Cerebellar nuclear complex (tissue), 1 donor: Measurements from ENCODE around the gene DGUOK.

Source experiments
- DNase-seq, 2 experiments: peaks; one replicate each; lab custom pipeline; 2025; lab: John Stamatoyannopoulos, UW

Gene DGUOK

GRCh38 chr2:73998451-73998850 lies 71.8 kb downstream of the DGUOK start:
- no peak for DNase-seq

DNA sequence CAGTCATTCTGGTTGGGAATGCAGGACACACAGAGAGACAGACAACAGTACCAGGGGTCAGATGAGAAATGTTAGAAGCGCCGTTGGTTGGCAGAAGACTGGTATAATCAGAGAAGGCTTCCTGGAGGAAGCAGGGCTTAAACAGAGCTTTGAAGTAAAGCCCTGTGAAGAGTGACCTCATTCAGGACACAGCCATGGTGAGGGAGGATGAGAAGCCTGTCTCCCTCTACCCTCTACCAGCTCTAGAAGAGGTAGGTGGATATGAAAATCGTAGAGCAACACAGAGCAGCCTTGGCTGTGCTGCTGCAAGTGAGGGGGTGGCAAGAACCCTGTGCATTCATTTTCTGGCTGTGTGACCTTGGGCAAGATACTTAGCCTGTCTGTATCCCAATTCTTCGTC lies 72.3 kb downstream of the DGUOK start:
- DNase-seq, result no peak

- no peak for DNase-seq
These were observed 73.4 kb downstream of the DGUOK start for GRCh38 chr2:73999881-74000597.

- DNase-seq, result no peak
These were observed 74.0 kb downstream of the DGUOK start for GRCh38 chr2:74000666-74001065.

DNA sequence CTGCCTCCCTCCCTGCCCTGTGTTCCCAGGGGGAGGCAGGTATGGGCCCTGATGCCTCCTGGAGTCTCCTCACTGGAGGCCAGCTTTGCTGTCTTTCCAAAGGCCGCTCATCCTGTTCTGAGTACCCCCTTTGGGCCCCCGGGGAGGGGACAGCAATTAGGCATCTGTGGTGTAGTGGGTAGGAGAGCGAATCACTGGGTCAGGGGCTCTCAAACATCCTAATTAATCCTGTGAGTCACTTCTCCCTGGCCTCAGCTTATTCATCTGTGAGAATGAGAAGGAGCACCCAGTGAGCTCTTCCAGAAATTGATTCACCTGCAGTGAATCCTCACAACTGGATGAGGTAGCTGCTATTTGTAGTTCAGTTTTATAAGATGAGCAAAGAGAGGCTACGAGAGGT lies 74.4 kb downstream of the DGUOK start:
- no peak for DNase-seq

DNA sequence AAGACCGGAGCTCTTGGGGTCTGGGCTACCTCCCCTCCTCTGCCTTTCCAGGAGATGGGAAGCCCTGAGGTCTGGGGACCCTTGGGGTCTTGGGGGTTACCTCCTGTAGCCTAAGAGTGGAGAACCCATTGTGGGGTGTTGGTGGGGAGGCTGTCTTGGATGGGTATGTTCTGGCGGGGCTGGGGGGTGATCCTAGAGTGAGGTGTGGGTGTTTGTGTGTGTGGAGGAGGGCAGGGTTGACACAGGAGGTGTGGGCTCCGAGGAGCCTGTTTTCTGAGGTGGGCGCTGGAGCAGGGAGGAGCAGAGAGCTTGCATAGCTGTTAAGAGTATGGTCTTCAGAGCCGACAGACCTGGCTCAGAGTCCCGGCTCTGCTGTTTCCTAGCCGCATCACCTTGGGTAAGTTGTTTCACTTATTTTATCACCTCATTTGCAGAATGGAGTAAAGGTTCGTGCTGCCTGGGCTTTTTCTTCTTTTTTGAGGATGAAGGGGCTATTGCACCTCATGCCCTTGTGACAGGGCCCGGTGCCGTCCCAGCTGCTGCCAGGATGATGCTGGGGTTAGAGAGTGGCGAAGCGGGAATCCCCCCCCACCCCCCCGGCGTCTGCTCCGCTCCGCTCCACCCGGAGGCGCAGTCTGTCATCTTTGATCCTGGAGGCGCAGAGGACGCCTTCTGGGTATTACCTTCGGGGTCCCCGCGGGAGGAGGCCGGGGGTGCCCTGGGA lies 75.3 kb downstream of the DGUOK start:
- no peak for DNase-seq

GRCh38 chr2:74002505-74003421 lies 76.1 kb downstream of the DGUOK start:
- DNase-seq, result peak in 1 of 2 experiments; percentile 20

DNA sequence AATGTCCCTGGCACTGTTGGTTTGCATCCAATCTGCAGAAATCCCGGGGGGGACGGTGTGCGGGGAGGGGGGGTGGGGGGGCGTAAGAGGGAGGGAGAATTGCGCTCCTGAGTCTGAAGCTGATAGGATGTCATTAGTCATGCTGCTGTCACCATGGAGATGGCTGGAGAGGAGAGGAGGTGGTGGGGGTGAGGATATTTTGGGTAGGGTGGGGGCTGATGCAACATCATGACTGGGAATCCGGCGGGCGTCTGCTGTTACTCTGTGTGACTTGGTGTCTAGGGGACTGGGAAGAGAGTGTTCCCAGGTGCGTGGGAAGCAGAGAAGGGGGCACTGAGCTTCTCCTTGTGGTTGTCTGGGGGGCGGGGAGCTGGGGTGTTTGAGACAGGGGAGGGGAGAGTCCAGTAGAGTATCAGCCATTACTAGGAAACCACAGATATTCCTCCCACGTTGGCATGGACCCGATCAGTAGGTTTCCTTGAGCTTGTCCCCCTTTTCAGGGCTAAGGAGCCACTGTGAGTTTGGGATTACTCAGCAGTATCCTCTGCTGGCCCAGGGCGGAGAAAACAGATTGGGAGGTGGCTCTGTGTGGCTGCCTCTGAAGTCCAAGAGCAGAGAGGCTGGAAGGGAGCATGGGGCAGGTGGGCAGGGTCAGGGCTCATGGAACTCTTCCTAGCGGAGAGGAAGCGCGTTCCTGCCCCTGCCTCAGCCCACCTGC lies 77.0 kb downstream of the DGUOK start:
- peak in 1 of 2 experiments; percentile 5 for DNase-seq

DNA sequence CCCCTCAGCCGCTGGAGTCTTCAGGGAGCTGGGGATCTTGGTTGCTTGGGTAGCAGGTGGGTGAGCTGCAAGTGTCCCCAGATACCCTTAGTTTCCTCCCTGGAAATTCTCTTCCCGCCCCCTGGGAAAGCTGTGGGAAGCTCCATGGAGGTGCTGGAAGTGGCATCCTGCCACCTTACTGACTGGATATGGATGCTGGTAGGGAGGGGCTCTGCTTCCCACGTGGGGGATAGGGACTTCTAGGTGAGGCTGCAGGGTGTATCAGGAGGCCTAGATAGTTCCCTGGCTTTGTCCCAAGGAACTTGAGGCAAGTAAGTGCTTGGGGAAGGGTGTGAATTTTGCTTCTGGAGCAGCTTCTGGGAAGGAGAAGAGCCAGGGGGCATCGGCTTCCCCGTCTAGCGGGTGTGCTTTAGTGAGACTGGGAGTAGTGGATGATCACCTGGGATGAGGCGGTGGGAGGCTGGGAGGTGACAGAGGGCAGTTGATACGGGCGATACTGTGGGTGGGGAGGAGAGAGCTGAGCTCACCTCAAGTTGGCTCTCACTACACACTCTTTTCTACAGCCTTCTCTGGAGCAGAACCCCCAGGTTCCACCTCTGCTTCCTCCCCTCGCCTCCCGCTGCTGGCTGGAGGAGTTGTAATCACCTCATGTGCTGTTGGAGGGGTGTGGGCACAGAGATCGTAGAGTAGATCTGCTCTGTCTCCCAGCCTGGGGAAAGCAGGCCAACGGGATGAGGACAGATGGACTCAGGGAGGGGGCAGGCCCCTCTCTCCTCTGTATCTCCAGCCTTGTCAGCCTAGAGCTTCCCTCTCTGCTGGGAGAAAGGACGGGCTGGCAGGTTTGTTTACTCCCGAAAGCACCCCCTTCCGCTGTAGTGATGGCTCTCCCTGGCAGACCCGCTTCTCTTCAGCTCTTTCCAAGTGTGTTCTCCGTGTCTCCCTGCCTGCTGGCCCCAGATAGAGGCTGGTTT lies 77.8 kb downstream of the DGUOK start:
- peak; percentile 31 to 60 for DNase-seq

GRCh38 chr2:74005786-74006185 lies 79.1 kb downstream of the DGUOK start:
- no peak for DNase-seq

GRCh38 chr2:74006459-74006858 lies 79.8 kb downstream of the DGUOK start:
- no peak for DNase-seq

GRCh38 chr2:74007121-74007520 lies 80.4 kb downstream of the DGUOK start:
- DNase-seq, result no peak

GRCh38 chr2:74007711-74008110 lies 81.0 kb downstream of the DGUOK start:
- no peak for DNase-seq
